Germinal center (tissue), 1 donor: Measurements from ENCODE around the gene PHACTR2.

Source experiments
- DNase-seq: peaks from one replicate; pipeline ENCODE4 v3.0.0; 2012; ENCODE audit warnings: mixed read lengths, low spot score

PHACTR2 gene

DNA sequence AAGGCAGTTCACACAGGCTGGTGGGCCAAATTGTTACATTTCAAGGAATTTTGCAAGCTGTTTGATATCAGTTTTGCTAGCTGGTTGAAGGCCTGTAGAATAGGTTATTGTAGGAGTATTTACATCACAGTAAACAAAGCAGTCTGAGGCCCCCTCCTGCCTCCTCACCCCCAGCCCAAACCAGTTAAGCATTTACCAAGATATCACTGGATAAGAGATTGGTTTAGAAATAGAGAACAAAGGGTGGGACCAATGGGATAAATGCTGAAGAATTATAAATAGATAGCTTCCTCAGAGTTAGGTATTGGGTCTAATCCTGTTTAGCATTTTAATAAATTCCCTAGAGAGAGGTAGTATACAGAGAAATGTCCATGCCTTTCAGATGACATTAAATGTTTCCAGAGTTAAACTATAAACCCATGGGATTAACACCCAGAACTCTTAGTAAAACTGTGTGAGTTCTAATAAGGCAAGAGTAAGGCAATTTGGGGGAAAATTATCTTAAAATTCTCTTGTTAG is 2.3 kb upstream of the PHACTR2 start:
- DNase-seq: no peak

- DNase-seq: no peak
Observed at GRCh38 chr6:143675946-143676345, 1.8 kb upstream of the PHACTR2 start.

GRCh38 chr6:143676437-143677045 is 1.2 kb upstream of the PHACTR2 start:
- DNase-seq: no peak

- DNase-seq: no peak
Observed at GRCh38 chr6:143677577-143677890, 231 bp upstream of the PHACTR2 start.

- DNase-seq: no peak
Observed at GRCh38 chr6:143679041-143679440, 1.3 kb downstream of the PHACTR2 start.

GRCh38 chr6:143680141-143680540 is 2.4 kb downstream of the PHACTR2 start:
- no peak for DNase-seq

- DNase-seq: no peak
Observed at GRCh38 chr6:143682805-143683204, 5.0 kb downstream of the PHACTR2 start.

- DNase-seq: no peak
Observed at GRCh38 chr6:143684486-143684885, 6.7 kb downstream of the PHACTR2 start.

- DNase-seq: no peak
Observed at GRCh38 chr6:143685653-143686052, 7.9 kb downstream of the PHACTR2 start.

GRCh38 chr6:143687591-143687990 is 9.8 kb downstream of the PHACTR2 start:
- DNase-seq: no peak

DNA sequence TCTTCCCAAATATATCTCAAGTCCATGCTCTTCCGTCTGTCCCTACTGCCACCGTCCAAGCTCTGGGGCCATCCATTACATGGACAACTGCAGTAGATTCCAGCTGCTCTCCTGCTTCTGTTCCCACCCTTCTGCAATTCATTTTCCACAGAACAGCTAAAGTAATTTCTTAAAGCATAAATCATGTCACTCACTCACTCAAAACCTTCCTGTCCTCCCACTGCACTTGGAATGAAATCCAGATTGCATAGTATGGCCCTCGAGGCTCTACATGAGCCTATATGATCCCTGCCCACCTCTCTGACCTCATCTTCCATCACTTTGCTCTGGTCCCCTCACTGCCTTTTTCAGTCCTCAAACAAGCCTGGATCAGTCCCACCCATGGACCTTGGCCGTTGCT is 10.9 kb downstream of the PHACTR2 start:
- DNase-seq: no peak

GRCh38 chr6:143689852-143690251 is 12.1 kb downstream of the PHACTR2 start:
- DNase-seq: no peak

- no peak for DNase-seq
Observed at GRCh38 chr6:143691155-143691554, 13.4 kb downstream of the PHACTR2 start.

- no peak for DNase-seq
Observed at GRCh38 chr6:143691900-143692636, 14.3 kb downstream of the PHACTR2 start.

- DNase-seq: no peak
Observed at GRCh38 chr6:143692696-143693095, 14.9 kb downstream of the PHACTR2 start.

GRCh38 chr6:143694013-143694412 is 16.2 kb downstream of the PHACTR2 start:
- DNase-seq: no peak

DNA sequence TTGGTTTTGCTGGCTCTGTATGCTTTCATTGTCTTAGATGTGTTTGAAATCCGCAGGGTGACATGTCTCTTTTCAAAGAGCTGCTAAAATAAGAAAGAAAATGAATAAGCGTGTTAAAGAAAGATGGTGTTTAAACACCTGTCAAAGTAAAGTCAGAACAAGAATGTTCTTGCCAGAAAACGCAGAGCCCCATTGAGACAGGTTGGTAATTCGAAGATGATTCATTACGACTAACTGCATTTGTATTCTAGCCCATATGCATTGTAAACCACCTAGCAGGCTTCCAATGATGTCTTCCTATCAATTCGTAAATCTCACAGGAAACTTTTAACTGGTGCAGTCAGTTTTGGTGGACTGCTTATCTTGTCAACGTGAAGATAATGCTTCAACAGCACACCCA is 16.8 kb downstream of the PHACTR2 start:
- no peak for DNase-seq

DNA sequence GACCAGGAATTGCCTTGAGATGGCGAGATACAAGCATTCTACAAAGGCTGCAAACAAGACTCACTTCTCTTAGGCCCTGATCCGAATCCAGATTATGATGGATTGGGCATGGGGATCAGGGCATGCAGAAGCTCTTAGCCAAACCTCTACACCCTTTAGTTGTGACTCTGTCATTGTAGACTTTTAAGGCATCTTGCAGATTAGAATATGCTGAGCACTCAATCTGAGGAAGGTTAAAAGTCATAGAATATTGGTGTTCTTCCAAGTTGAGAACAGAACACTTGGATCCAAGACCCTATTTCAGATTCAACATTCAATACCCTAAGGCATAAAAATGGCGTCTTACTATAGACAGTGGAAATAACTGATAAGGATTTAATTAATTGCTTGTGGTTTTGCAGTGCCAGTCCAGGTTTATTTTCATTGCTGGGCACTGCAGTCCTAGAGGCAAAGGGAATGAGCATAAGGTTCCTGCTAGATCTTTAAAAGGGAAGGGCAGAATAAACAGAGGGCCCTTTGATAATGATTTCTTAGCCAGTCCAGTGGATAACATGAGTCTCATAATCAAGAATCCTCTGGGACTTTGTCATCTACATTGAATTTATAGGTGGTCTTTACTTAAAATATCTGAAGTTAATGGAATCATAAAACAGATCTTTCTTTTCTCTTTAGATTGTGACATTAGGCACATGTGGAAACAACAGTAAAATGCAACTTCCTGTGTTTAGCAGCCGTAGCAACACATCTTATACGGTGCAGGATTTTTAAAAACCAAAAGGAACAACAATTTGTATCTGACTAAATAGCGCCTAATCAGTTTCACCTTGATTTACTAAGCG is 17.6 kb downstream of the PHACTR2 start:
- DNase-seq: no peak

DNA sequence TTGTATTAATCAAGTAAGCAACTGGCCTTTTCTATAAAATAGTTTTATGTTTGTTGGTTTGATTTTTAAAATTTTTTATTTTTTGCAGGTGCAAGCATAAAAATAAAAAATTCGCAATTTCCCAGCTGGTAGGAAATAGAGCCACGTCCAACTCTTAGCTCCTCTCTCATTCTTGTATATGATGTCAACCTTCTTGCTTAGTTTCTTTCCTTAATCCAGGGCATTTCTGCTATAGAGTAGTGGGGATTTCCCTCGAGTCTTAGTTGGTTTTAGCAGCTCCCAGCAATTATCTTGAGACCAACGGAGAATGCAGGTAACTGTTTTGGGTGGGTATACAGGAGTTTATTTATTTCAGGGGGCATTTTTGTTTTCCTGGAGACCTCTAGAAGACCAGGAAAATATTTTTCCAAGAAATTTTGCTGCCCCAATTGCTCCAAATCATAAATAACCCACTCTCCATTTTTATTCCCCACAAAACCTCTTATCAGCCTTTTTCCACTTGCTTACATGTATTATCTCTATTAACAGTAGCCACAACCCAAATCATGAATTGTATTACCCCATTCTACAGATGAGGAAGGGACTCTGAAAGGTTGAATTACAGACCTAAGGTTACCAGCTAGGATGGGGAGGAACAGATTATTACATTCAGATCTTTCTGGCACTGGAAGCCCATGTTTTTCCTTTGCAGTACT is 18.4 kb downstream of the PHACTR2 start:
- no peak for DNase-seq

DNA sequence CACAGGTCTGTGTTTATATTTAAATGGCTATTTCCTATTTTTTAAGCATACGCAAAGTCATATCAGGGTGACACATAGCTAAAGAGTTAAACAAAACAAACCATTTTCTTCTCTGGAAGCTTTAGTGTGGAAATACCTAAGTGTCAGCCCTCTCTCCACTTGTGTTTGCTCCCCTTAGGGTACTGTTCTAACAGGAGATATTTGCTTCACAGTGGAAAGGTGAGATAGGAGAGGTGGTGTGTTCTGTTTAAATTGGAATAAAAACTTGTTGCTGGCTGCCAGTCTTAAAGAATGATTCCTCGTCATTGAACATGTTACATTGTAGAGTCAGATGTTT is 18.9 kb downstream of the PHACTR2 start:
- no peak for DNase-seq

- no peak for DNase-seq
Observed at GRCh38 chr6:143697076-143697800, 19.5 kb downstream of the PHACTR2 start.

DNA sequence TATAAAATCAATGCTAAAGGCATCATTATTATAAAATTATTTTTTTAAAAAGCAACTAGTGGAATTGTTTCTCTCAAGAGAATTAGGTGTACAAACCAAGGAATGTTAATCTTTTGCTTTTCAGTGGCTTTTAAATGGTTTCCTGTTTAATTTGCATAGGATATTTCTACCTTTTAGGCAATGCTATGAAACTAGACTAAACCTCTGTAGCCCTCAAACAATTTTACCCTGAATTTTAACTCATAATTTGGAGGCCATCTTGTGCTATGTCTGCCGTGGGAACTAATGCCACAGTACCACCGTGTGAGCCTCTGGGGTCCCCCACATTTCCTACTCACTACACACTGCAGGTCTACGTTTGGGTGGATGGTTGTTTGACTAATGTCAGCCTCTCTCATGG is 20.6 kb downstream of the PHACTR2 start:
- no peak for DNase-seq
